ENCODE measurements around the gene GALE. TPM values are rescaled to one million over a fixed set of nuclear protein-coding genes. Genes with fewer than 3 reads are reported as not detected.

GALE gene
- total RNA-seq, 1 experiment from 2014 or later, result 114 TPM

DNA sequence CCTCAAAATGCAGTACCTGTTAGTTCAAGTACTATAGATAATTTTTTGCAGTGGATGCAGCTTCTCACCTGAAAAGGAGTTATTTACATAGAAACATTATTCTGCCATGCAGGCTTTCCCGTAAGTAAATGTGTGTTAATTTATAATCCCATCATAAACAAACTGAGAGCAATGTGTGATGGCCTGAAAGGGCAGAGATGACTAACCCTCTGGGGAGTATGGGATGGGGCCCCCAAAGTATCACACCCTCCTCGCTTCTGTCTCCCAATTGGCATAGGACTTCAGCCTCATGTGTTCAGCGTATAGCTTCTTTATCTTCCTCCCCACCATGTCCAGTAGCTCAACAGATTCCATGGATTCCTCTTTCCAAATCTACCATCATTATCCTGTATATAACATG lies 17.1 kb upstream of the GALE start:
- POLR2A ChIA-PET, result no interaction called here

DNA sequence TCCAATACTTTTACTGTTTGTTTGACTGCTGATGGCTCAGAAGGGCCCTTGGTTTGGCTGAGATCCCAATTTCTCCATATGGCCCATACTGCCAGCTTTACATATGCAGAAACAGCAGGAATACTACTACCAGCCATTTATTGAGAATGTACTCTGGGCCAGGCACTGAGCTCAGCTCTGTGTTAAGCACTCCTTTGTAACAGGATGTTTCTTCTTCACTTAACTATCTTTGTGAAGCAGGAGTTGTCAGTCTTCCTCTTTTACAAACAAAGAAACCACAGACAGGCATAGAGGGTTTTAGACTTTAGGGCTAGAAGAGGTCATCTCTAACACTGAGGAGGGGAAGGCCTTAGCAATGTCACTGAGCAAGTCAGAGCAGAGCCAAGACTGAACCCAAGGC lies 16.4 kb upstream of the GALE start:
- Histone ChIP-seq H3K9me3 (ENCODE audit: control insufficient read depth, insufficient read depth, low read depth, low read length) (no peaks in the 10 kb centered on the region), H3K36me3 (ENCODE audit: control insufficient read depth, insufficient read depth, low read length) (no peaks in the 10 kb centered on the region), H3K27me3 (ENCODE audit: control insufficient read depth, insufficient read depth, low read length) (no peaks in the 10 kb centered on the region), H3K27ac (ENCODE audit: low read length) (no peak overlapping the region), H3K4me1 (ENCODE audit: control insufficient read depth, insufficient read depth, low read length) (no peaks in the 10 kb centered on the region), H3K4me3 (ENCODE audit: low read depth in 2 of 2, low read length in 2 of 2) (no peak overlapping the region)
- ATAC-seq, result no peak
- in situ Hi-C loops (cut with HindIII; ENCODE audit: low pct_unique_long_range_greater_than_20kb, low sequenced_read_pairs) (no loop called here), intact Hi-C loops (cut with micrococcal nuclease; ENCODE audit: unreplicated experiment) (loop anchor here (10.0 kb wide), 1 partner anchor 98 kb away; the partner anchor contains the start of gene CNR2)
- BruUV-seq (replicated peaks), result no TSS peak
- DNase-seq (ENCODE audit: low read depth, low spot score), result no peak
- TF ChIP-seq SIN3A (IDR thresholded peaks at IDR 0.05; ENCODE audit: borderline replicate concordance, insufficient read depth, low read depth, low read length) (no peak), POLR2AphosphoS5 (IDR thresholded peaks at IDR 0.05; ENCODE audit: low read depth, low read length) (no peak)
- TF ChIP-seq, protein P1, sequence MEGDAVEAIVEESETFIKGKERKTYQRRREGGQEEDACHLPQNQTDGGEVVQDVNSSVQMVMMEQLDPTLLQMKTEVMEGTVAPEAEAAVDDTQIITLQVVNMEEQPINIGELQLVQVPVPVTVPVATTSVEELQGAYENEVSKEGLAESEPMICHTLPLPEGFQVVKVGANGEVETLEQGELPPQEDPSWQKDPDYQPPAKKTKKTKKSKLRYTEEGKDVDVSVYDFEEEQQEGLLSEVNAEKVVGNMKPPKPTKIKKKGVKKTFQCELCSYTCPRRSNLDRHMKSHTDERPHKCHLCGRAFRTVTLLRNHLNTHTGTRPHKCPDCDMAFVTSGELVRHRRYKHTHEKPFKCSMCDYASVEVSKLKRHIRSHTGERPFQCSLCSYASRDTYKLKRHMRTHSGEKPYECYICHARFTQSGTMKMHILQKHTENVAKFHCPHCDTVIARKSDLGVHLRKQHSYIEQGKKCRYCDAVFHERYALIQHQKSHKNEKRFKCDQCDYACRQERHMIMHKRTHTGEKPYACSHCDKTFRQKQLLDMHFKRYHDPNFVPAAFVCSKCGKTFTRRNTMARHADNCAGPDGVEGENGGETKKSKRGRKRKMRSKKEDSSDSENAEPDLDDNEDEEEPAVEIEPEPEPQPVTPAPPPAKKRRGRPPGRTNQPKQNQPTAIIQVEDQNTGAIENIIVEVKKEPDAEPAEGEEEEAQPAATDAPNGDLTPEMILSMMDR (IDR thresholded peaks at IDR 0.05), result no peak
- ChIA-PET CTCF (interaction anchor here (1.0 kb wide), 1 partner anchor 195 kb away, joined by 13 read pairs; no protein-coding TSS in a partner anchor), POLR2A (interaction anchor here (1.0 kb wide), 1 partner anchor 11 kb away, joined by 3 read pairs; no protein-coding TSS in a partner anchor)

More for the DNA sequence above, 17.1 kb upstream of the GALE start:
- H3K27me3 ChIP-seq (ENCODE audit: control insufficient read depth, insufficient read depth, low read length), result no peaks in the 10 kb centered on the region
- DNase-seq (ENCODE audit: low read depth, low spot score) (no peak), ATAC-seq (no peak)
- BruUV-seq (replicated peaks), result no TSS peak
- in situ Hi-C loops (cut with HindIII; ENCODE audit: low pct_unique_long_range_greater_than_20kb, low sequenced_read_pairs), result no loop called here
- CTCF ChIA-PET, result no interaction called here
- no peaks in the 10 kb centered on the region for H3K9me3 ChIP-seq (ENCODE audit: control insufficient read depth, insufficient read depth, low read depth, low read length)
- no peaks in the 10 kb centered on the region for H3K36me3 ChIP-seq (ENCODE audit: control insufficient read depth, insufficient read depth, low read length)
- no peaks in the 10 kb centered on the region for H3K4me1 ChIP-seq (ENCODE audit: control insufficient read depth, insufficient read depth, low read length)
- intact Hi-C loops (cut with micrococcal nuclease; ENCODE audit: unreplicated experiment), result loop anchor here (10.0 kb wide), 1 partner anchor 97 kb away; the partner anchor contains the start of gene CNR2
- TF ChIP-seq POLR2AphosphoS5 (IDR thresholded peaks at IDR 0.05; ENCODE audit: low read depth, low read length), result no peak
- no peak for TF ChIP-seq SIN3A (IDR thresholded peaks at IDR 0.05; ENCODE audit: borderline replicate concordance, insufficient read depth, low read depth, low read length)
- TF ChIP-seq, protein P1 (IDR thresholded peaks at IDR 0.05), result no peak
- TF ChIP-seq TCF7L2 (IDR thresholded peaks at IDR 0.05; ENCODE audit: low read depth, low read length), result no peak
- TF ChIP-seq, protein P2, sequence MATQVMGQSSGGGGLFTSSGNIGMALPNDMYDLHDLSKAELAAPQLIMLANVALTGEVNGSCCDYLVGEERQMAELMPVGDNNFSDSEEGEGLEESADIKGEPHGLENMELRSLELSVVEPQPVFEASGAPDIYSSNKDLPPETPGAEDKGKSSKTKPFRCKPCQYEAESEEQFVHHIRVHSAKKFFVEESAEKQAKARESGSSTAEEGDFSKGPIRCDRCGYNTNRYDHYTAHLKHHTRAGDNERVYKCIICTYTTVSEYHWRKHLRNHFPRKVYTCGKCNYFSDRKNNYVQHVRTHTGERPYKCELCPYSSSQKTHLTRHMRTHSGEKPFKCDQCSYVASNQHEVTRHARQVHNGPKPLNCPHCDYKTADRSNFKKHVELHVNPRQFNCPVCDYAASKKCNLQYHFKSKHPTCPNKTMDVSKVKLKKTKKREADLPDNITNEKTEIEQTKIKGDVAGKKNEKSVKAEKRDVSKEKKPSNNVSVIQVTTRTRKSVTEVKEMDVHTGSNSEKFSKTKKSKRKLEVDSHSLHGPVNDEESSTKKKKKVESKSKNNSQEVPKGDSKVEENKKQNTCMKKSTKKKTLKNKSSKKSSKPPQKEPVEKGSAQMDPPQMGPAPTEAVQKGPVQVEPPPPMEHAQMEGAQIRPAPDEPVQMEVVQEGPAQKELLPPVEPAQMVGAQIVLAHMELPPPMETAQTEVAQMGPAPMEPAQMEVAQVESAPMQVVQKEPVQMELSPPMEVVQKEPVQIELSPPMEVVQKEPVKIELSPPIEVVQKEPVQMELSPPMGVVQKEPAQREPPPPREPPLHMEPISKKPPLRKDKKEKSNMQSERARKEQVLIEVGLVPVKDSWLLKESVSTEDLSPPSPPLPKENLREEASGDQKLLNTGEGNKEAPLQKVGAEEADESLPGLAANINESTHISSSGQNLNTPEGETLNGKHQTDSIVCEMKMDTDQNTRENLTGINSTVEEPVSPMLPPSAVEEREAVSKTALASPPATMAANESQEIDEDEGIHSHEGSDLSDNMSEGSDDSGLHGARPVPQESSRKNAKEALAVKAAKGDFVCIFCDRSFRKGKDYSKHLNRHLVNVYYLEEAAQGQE (IDR thresholded peaks at IDR 0.05; ENCODE audit: insufficient read depth in 1 of 2, low read depth in 2 of 2, low read length in 1 of 2), result no peak
- no peak overlapping the region for H3K27ac ChIP-seq (ENCODE audit: low read length)
- H3K4me3 ChIP-seq (ENCODE audit: low read depth in 2 of 2, low read length in 2 of 2), result no peak overlapping the region
